Tibial nerve (tissue), 4 donors: ENCODE results near the gene PAPOLA. TPM values are rescaled to one million over a fixed set of nuclear protein-coding genes. Genes with fewer than 3 reads are reported as not detected.

ENCODE experiments used
- DNase-seq, 2 donors: peaks; one replicate each; pipeline ENCODE4 v3.0.0-alpha.2; 2019; ENCODE audit warnings: low spot score in 2 of 2
- H3K27ac ChIP-seq, 4 donors: fragments of 200-600 bp; sonication (generic) in 3 of 4; one replicate each; pipeline ENCODE4 v1.5.1; 2017 to 2019; ENCODE audit warnings: mild to moderate bottlenecking in 1 of 4
- H3K27me3 ChIP-seq, 2 donors: fragments of 200-600 bp; sonication (generic) in 1 of 2; one replicate each; pipeline versions ENCODE4 v1.5.1 to v1.6.0; 2017 to 2019
- H3K36me3 ChIP-seq, 3 donors: fragments of 200-600 bp; sonication (generic); one replicate each; pipeline ENCODE4 v1.5.1; 2018 to 2019
- H3K4me1 ChIP-seq, 4 donors: fragments of 200-600 bp; sonication (generic) in 3 of 4; one replicate each; pipeline ENCODE4 v1.5.1; 2017 to 2019
- H3K4me3 ChIP-seq, 4 donors: fragments of 200-600 bp; sonication (generic) in 3 of 4; one replicate each; pipeline ENCODE4 v1.5.1; 2017 to 2019; ENCODE audit warnings: mild to moderate bottlenecking in 1 of 4, moderate library complexity in 1 of 4
- H3K9me3 ChIP-seq, 4 donors: fragments of 200-600 bp; sonication (generic) in 3 of 4; one replicate each; pipeline ENCODE4 v1.5.1; 2017 to 2019
- CTCF ChIP-seq, 5 experiments: fragments of 200-600 bp in 3 of 5; fragments of 450-650 bp in 2 of 5; sonication (generic) in 3 of 5; IDR thresholded peaks; one replicate each; pipeline ENCODE4 v1.5.1; 2016 to 2019; ENCODE audit warnings: antibody characterized with exemption in 5 of 5, mild to moderate bottlenecking in 3 of 5, moderate library complexity in 2 of 5
- EP300 ChIP-seq, 2 donors: sonication (generic); formaldehyde crosslinking; IDR thresholded peaks; one replicate each; pipeline ENCODE4 v1.6.1; 2017; ENCODE audit warnings: antibody characterized with exemption in 2 of 2, mild to moderate bottlenecking in 1 of 2
- POLR2A ChIP-seq, 2 donors: fragments of 450-650 bp; IDR thresholded peaks; one replicate each; pipeline ENCODE4 v1.6.1; 2017; ENCODE audit warnings: antibody characterized with exemption in 2 of 2, mild to moderate bottlenecking in 2 of 2, moderate library complexity in 2 of 2
- WGBS, 2 donors: methylation state at CpG; one replicate each; pipeline ENCODE4 v1.1.5; 2018; 5-methylcytosine and 5-hydroxymethylcytosine counted together
- total RNA-seq, 4 donors: library from RNA; depleted of rRNA; stranded (reverse); fragments of >200 nt; gene quantifications; one replicate each; pipeline ENCODE4 v1.1.0, GENCODE V29; 2016

The PAPOLA gene
- total RNA-seq, 4 donors from 2014 or later = 129 to 141 (median 135) TPM

- H3K4me3 ChIP-seq = no peak overlapping the region
- 58 to 78% methylated on average over 6 of the region's 6 CpGs for WGBS, 2 donors
- TF ChIP-seq POLR2A (IDR thresholded peaks at IDR 0.05) = no peak
- no peak for TF ChIP-seq EP300 (IDR thresholded peaks at IDR 0.05)
- no peak for TF ChIP-seq CTCF (IDR thresholded peaks at IDR 0.05)
- no peaks in the 10 kb centered on the region for H3K36me3 ChIP-seq
- peaks cover 0 to 28% of the 10 kb centered on the region in 2 donors for H3K27me3 ChIP-seq
- H3K9me3 ChIP-seq = no peaks in the 10 kb centered on the region
- H3K27ac ChIP-seq = no peak overlapping the region
- DNase-seq = no peak
- H3K4me1 ChIP-seq = peaks cover 0 to 9% (median 2%) of the 10 kb centered on the region in 4 donors
These were observed 92.8 kb downstream of the PAPOLA start for GRCh38 chr14:96594961-96595360.

- 87 to 88% methylated on average over 5 of the region's 5 CpGs for WGBS, 2 donors
- no peak for DNase-seq
- no peak overlapping the region for H3K27ac ChIP-seq
- H3K4me1 ChIP-seq = peaks cover 0 to 4% (median under 1%) of the 10 kb centered on the region in 4 donors
- no peak overlapping the region for H3K4me3 ChIP-seq
- peaks cover 0 to 19% of the 10 kb centered on the region in 2 donors for H3K27me3 ChIP-seq
- H3K9me3 ChIP-seq = peaks cover 0 to 3% (median 0%) of the 10 kb centered on the region in 4 donors
- TF ChIP-seq CTCF (IDR thresholded peaks at IDR 0.05) (no peak), EP300 (IDR thresholded peaks at IDR 0.05) (no peak), POLR2A (IDR thresholded peaks at IDR 0.05) (no peak)
- no peaks in the 10 kb centered on the region for H3K36me3 ChIP-seq
These were observed 95.5 kb downstream of the PAPOLA start for GRCh38 chr14:96597680-96598079.

GRCh38 chr14:96598332-96598928, 96.2 kb downstream of the PAPOLA start:
- no peaks in the 10 kb centered on the region for H3K4me1 ChIP-seq
- no peak overlapping the region for H3K27ac ChIP-seq
- H3K36me3 ChIP-seq = no peaks in the 10 kb centered on the region
- H3K27me3 ChIP-seq = peaks cover 0 to 11% of the 10 kb centered on the region in 2 donors
- 47 to 50% methylated on average over 6 to 14 of the region's 14 CpGs for WGBS, 2 donors
- H3K9me3 ChIP-seq = peaks cover 0 to 3% (median 0%) of the 10 kb centered on the region in 4 donors
- H3K4me3 ChIP-seq = no peak overlapping the region
- TF ChIP-seq CTCF (IDR thresholded peaks at IDR 0.05) (no peak), EP300 (IDR thresholded peaks at IDR 0.05) (no peak), POLR2A (IDR thresholded peaks at IDR 0.05) (no peak)
- no peak for DNase-seq

- peaks cover 0 to 3% (median 0%) of the 10 kb centered on the region in 4 donors for H3K9me3 ChIP-seq
- H3K4me3 ChIP-seq = no peak overlapping the region
- no peaks in the 10 kb centered on the region for H3K36me3 ChIP-seq
- H3K4me1 ChIP-seq = no peaks in the 10 kb centered on the region
- TF ChIP-seq POLR2A (IDR thresholded peaks at IDR 0.05) (no peak), CTCF (IDR thresholded peaks at IDR 0.05) (no peak), EP300 (IDR thresholded peaks at IDR 0.05) (no peak)
- peaks cover 0 to 5% of the 10 kb centered on the region in 2 donors for H3K27me3 ChIP-seq
- no peak for DNase-seq
- WGBS, 2 donors = 84 to 86% methylated on average over 9 to 10 of the region's 10 CpGs
- no peak overlapping the region for H3K27ac ChIP-seq
These were observed 96.9 kb downstream of the PAPOLA start for GRCh38 chr14:96599076-96599475.

- Histone ChIP-seq H3K4me1 (no peaks in the 10 kb centered on the region), H3K4me3 (no peak overlapping the region), H3K36me3 (no peaks in the 10 kb centered on the region), H3K9me3 (peaks cover 0 to 3% (median 0%) of the 10 kb centered on the region in 4 donors), H3K27me3 (no peaks in the 10 kb centered on the region), H3K27ac (no peak overlapping the region)
- TF ChIP-seq CTCF (IDR thresholded peaks at IDR 0.05) = no peak
- no peak for TF ChIP-seq EP300 (IDR thresholded peaks at IDR 0.05)
- DNase-seq = no peak
- 88 to 92% methylated on average over 2 of the region's 2 CpGs for WGBS, 2 donors
These were observed 100.0 kb downstream of the PAPOLA start for GRCh38 chr14:96602186-96602585.
